ENCODE data around the gene VAMP4.

VAMP4 gene

GRCh38 chr1:171741872-171742576 is at the start of gene VAMP4:
Gene VAMP4 (minus strand): TSS chr1:171742065. CDS start chr1:171738414, 3,651 bp downstream.
- DNase-seq = peak; percentile 93

- no peak for DNase-seq
These were observed 48.5 kb upstream of the VAMP4 start for GRCh38 chr1:171790318-171790717.

GRCh38 chr1:171788696-171789095 is 46.8 kb upstream of the VAMP4 start:
- no peak for DNase-seq

- no peak for DNase-seq
These were observed 46.0 kb upstream of the VAMP4 start for GRCh38 chr1:171787686-171788480.

DNA sequence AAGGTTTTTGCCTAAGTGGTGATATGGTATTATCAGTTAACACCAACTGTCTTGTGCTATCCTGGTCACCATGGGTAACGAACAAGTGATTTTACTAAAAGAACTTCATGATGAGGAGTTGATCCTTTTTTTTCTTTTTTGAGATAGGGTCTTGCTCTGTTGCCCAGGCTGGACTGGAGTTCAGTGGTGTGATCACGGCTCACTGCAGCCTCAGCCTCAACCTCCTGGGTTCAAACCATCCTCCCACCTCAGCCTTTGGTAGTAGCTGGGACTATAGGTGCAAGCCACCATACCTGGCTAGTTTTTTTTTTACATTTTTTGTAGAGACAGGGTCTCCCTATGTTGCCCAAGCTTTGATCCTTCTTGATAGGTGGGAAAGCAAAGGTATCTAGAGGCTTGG is 44.7 kb upstream of the VAMP4 start:
- DNase-seq = no peak

DNA sequence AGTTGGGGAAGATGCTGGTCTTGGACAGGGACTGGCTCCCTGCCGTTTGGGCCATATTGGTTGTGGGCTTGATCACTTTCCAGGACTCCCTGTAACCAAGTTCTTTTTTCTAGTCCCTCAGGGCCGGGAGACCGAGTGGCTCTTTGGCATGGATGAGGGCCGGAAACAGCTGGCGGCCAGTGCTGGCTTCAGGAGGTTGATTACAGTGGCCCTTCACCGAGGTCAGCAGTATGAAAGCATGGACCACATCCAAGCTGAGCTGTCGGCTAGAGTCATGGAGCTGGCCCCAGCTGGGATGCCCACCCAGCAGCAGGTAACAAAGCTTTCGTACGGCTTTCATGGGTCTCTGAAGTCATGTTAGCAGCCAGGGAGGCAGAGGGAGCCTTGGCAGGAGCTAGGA is 43.9 kb upstream of the VAMP4 start:
- DNase-seq = no peak

DNA sequence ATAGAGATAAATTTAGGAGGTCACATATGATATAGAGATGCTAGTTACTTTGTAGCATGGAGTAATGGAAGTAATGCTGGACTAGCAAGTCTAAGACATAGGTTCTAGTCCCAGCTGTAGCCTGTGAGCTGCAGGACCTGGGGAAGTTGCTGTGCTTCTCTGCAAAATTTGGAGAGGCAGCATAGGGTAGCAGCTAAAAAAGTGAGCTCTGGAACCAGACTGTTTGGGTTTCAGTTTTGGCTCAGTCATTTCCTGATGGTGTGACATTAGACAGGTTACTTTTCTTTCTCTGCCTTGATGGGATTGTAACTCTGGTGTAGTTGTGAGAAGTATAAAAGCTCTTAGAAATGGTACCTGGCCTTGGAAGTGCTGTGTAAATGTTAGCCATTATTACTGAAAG is 42.9 kb upstream of the VAMP4 start:
- no peak for DNase-seq

- no peak for DNase-seq
These were observed 42.1 kb upstream of the VAMP4 start for GRCh38 chr1:171783816-171784530.

DNA sequence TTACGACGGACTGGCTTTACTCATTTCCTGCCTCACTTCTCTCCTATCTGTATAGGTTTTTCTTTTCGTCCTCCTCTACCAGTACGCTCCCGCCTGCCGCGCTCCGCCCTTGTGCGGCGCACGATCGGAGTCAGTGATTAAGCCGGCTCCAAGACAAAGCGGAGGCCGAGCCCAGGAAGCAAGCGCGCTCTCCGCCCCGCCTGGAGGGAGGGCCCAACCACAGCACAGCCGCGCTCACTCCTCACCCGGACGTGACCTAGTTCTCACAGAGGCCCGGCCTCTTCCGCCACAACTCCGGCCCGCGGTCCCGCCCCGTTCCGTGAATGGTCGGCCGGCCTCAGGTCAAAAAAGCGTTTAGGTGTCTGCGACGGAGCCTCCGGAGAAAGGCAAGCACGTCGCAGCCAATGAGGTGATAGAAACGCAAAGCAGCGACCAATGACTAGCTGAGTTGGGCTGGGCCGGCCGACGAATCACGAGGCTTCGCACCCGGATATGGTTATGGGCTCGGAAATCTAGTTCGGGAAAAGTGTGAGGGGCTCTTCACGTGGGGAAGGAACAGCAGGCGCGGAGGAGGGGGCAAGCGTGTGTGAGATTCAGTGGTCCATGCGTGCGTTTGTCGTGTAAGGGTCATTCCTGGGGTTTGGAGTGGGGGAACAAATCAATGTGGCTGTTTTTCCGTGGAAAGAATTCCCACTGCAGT is 39.5 kb upstream of the VAMP4 start, which contains the start of gene METTL13:
Gene METTL13, plus strand, starts transcription at position 485 of the 700 bp plus-strand sequence. CDS start 308 bp downstream, outside the sequence.
- peak; percentile 100 for DNase-seq

GRCh38 chr1:171780583-171781175 is 38.8 kb upstream of the VAMP4 start:
- DNase-seq = no peak

DNA sequence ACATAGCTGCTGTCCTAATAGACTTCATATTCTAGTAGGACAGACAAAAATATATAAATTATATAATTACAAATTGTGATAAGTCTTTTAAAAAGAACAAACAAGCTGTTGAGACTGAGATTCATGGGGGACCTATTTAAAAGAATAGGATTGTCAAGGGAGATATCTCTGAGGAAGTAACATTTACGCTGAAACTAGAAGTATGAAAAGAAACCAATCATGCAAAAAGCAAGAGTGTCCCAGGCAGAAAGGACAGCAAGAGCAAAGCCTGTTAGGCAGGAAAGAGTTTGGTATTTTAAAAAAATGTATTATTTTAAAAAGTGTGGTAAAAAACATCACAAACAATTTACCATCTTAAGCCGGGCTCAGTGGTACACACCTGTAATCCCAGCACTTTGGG is 30.4 kb upstream of the VAMP4 start:
- DNase-seq = no peak

- no peak for DNase-seq
These were observed 27.9 kb upstream of the VAMP4 start for GRCh38 chr1:171769754-171770153.

DNA sequence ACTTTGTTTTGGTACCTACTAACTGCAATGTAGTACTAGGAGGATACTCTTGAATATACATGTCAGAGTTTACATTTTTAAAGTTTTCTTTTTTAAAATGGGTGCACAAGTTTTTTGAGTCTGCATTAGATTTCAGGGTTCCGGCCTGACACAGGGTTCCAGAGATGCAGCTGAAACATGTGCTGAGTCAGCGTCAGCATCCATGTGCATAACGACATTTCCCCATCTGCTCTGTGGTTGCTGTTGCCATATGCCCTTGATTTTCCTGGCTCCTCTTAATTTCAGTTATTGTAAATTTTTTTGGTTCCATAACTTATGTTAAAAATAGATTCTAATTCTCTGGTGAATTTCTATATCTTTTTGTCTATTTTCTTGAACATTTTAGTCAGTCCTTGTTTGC is 27.3 kb upstream of the VAMP4 start:
- DNase-seq = no peak

GRCh38 chr1:171763764-171764163 is 21.9 kb upstream of the VAMP4 start:
- DNase-seq = no peak

- no peak for DNase-seq
These were observed 20.3 kb upstream of the VAMP4 start for GRCh38 chr1:171762143-171762563.

DNA sequence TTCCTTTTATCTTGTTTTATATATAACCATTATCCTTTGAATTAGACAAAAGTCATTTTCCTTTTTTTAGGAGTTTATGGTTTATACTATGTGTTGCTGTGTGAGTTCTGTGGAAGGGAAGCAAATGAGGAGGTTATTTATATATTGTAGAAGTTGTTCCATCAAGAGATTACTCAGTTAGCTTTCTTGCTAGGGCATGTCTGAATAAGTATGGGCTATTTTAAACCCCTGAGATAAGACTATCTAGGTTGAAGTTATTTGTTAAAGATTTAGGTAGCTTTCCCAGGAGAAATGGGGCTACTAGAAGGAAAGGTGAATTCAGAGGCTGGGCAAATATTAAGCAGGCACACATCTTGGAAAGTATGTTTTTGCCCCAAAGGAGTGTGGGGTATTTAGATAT is 16.1 kb upstream of the VAMP4 start:
- no peak for DNase-seq

DNA sequence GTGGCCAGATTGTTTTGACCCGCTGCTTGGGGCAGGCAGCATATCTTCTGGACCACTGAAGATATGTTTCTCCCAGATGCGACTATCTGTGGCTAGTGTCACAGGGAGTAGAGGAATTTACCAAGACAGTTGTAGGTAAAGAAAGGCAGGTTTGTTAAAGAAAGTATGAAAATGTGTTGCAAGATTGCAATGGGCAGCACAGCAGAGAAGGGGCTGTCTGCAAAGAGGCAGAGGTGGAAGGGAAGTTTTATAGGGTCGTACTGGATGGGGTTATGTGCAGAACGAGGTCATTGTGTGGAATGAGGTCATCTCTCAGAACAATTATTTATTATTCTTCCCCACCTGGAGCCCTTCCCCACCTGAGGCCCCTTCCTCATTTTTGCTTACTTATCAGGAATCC is 15.0 kb upstream of the VAMP4 start:
- no peak for DNase-seq

- DNase-seq = no peak
These were observed 13.1 kb upstream of the VAMP4 start for GRCh38 chr1:171754971-171755370.

- DNase-seq = no peak
These were observed 12.5 kb upstream of the VAMP4 start for GRCh38 chr1:171754353-171754705.

DNA sequence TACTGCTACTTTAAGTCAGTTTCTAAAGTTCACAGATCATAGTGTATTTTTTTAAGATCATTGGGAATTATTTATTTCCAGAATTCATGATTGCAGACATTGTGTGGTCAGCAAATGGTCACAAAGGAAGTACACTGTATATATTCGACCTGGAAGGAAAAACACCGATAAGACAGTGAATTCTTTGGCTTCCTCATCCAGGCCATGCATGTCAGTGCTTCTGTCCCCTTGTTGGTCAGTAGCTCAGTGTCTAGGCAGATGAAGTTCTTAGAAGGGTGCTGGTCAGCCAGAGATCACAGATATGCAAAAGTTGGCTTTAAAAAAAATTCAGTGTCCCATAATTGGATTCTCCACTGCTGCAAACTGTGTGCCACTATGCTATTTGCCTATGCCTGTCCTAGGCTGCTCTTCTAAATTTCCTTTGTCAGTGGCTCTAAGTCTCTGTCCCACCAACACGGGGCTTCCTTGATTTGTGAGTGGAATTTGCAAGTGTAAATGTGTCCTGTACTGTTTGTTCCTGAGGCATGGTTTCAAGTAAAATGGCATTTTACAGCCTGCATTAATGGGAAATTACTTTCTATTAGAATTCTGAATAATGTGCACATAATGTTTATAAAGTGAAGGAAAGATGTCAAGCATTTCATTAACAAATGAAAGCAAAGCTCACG is 12.0 kb upstream of the VAMP4 start:
- DNase-seq = no peak

- no peak for DNase-seq
These were observed 11.3 kb upstream of the VAMP4 start for GRCh38 chr1:171753182-171753581.

DNA sequence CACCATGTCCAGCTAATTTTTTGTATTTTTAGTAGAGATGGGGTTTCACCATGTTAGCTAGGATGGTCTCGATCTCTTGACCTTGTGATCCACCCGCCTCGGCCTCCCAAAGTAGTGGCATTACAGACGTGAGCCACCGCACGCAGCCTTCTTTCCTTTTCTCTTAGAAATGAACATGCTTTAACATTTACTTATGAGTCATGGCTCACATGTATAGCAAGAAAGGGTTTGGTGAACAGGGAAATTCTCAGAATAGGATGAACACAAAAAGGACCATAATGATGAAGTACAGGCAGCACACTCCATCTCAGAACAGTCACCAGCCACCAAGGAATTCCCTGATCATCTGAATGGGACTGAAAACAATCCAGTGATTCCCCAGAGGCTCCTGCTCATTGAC is 9.4 kb upstream of the VAMP4 start:
- DNase-seq = no peak
